K562 (cell line): Measurements from ENCODE around the gene GGT5. TPM values are rescaled to one million over a fixed set of nuclear protein-coding genes. Genes with fewer than 3 reads are reported as not detected.

Source experiments
- CCNT2 ChIP-seq: IDR thresholded peaks from 2 replicates; pipeline ENCODE4 v1.6.1; 2011; ENCODE audit warnings: borderline replicate concordance, low read depth, mild to moderate bottlenecking, moderate library complexity, mixed read lengths, low read length; ENCODE audit not compliant: insufficient read length; ENCODE audit errors: extremely low read depth
- EP300 ChIP-seq: IDR thresholded peaks from 2 replicates; pipeline ENCODE4 v1.6.1; 2012; ENCODE audit warnings: low read length, improper control_type of control experiment
- MEIS2 ChIP-seq: fragments of 450-650 bp; IDR thresholded peaks from 2 replicates; pipeline ENCODE4 v1.6.1; 2014; ENCODE audit warnings: mild to moderate bottlenecking; ENCODE audit not compliant: partially characterized antibody
- NBN ChIP-seq: fragments of 450-650 bp; IDR thresholded peaks from 2 replicates; pipeline ENCODE4 v1.6.1; 2016; ENCODE audit warnings: low read depth, mild to moderate bottlenecking
- NFIC ChIP-seq: fragments of 450-650 bp; IDR thresholded peaks from 2 replicates; pipeline ENCODE4 v1.6.1; 2017; ENCODE audit warnings: mild to moderate bottlenecking, inconsistent platforms
- POLR2G ChIP-seq: fragments of 200-400 bp; formaldehyde crosslinking; IDR thresholded peaks from 2 replicates; pipeline ENCODE4 v1.6.1; 2017; ENCODE audit warnings: low read depth, mild to moderate bottlenecking, antibody characterized with exemption, low read length, moderate library complexity
- PPARD ChIP-seq: fragments of 250-450 bp; sonication (Bioruptor Pico); IDR thresholded peaks from 2 replicates; pipeline ENCODE4 v1.8.0; 2022; ENCODE audit warnings: inconsistent platforms, mild to moderate bottlenecking, moderate library complexity
- PTTG1 ChIP-seq: fragments of 450-650 bp; IDR thresholded peaks from 2 replicates; pipeline ENCODE4 v1.6.1; 2016; ENCODE audit warnings: low read depth, mild to moderate bottlenecking, missing genetic modification characterization, missing compliant biosample characterization
- RCOR1 ChIP-seq, 2 experiments: IDR thresholded peaks; 2 replicates each; pipeline ENCODE4 v1.6.1; 2012; ENCODE audit warnings: low read depth in 2 of 2, low read length in 2 of 2, borderline replicate concordance in 1 of 2, improper control_type of control experiment in 1 of 2
- STAT5A ChIP-seq: IDR thresholded peaks from 2 replicates; pipeline ENCODE4 v1.6.1; 2012; ENCODE audit warnings: low read length, inconsistent platforms, borderline replicate concordance
- polyA plus RNA-seq, 8 experiments: library from polyadenylated mRNA; depleted of rRNA in 4 of 8; stranded (reverse) in 5 of 8; unstranded in 3 of 8; fragments of >200 nt; fragmentation: Nextera tagmentation in 2 of 8; fragmentation: Illumina TruSeq in 1 of 8; extraction: Ambion mirVana in 2 of 8; extraction: Trizol in 1 of 8; gene quantifications; 2 replicates each; pipeline versions ENCODE4 v1.2.1 to v1.2.3, GENCODE V29; 2011 to 2014; ENCODE audit warnings: inconsistent platforms in 1 of 8, missing spikeins in 1 of 8
- total RNA-seq, 7 experiments: library from RNA; depleted of rRNA in 6 of 7; stranded (reverse); fragments of >200 nt in 6 of 7; fragmentation: Illumina TruSeq in 2 of 7; extraction: Trizol in 2 of 7; gene quantifications; 2 replicates each; pipeline versions ENCODE4 v1.2.1 to v1.2.3, GENCODE V29; 2011 to 2021; ENCODE audit warnings: low replicate concordance in 1 of 7
- TF ChIP-seq, protein P1 (sequence below): fragments of 450-650 bp; IDR thresholded peaks from 2 replicates; pipeline ENCODE4 v1.6.1; 2016
- TF ChIP-seq, protein P2 (sequence below): IDR thresholded peaks from 2 replicates; pipeline ENCODE4 v1.6.1; 2011; ENCODE audit warnings: borderline replicate concordance, low read depth, mild to moderate bottlenecking, moderate library complexity, low read length; ENCODE audit not compliant: insufficient read depth, poor library complexity, severe bottlenecking

The GGT5 gene
- total and polyA plus RNA-seq, 9 of the 15 experiments (the other 6 are each of a cell fraction or from before 2014, with no cell fraction given), result 0.07 to 0.69 (median 0.18) TPM; not detected in 4

GRCh38 chr22:24175160-24175808 lies 69.6 kb downstream of the GGT5 start (continued):
- TF ChIP-seq CCNT2, result no peak
- peak; percentile 26 for TF ChIP-seq MEIS2
- TF ChIP-seq PTTG1 (tag), result no peak
- TF ChIP-seq POLR2G, result peak; percentile 44; the same call in 1 of the 2 replicates
- 0 out of 4 replicates have a peak, but pooled peaks of 1 of the 2 experiments have one; percentile 52 for TF ChIP-seq RCOR1 (IDR thresholded peaks at IDR 0.05; ENCODE audit: borderline replicate concordance in 1 of 2, low read depth in 2 of 2, low read length in 2 of 2)
- TF ChIP-seq EP300, result no peak
- TF ChIP-seq, protein P1, sequence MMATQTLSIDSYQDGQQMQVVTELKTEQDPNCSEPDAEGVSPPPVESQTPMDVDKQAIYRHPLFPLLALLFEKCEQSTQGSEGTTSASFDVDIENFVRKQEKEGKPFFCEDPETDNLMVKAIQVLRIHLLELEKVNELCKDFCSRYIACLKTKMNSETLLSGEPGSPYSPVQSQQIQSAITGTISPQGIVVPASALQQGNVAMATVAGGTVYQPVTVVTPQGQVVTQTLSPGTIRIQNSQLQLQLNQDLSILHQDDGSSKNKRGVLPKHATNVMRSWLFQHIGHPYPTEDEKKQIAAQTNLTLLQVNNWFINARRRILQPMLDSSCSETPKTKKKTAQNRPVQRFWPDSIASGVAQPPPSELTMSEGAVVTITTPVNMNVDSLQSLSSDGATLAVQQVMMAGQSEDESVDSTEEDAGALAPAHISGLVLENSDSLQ, result peak; percentile 85
- no peak for TF ChIP-seq STAT5A
- no peak for TF ChIP-seq PPARD (CRISPR knock-in tag)
- TF ChIP-seq NBN, result no peak
- 0 out of 2 replicates have a peak, but pooled peaks have one; percentile 18 for TF ChIP-seq NFIC
- TF ChIP-seq, protein P2, sequence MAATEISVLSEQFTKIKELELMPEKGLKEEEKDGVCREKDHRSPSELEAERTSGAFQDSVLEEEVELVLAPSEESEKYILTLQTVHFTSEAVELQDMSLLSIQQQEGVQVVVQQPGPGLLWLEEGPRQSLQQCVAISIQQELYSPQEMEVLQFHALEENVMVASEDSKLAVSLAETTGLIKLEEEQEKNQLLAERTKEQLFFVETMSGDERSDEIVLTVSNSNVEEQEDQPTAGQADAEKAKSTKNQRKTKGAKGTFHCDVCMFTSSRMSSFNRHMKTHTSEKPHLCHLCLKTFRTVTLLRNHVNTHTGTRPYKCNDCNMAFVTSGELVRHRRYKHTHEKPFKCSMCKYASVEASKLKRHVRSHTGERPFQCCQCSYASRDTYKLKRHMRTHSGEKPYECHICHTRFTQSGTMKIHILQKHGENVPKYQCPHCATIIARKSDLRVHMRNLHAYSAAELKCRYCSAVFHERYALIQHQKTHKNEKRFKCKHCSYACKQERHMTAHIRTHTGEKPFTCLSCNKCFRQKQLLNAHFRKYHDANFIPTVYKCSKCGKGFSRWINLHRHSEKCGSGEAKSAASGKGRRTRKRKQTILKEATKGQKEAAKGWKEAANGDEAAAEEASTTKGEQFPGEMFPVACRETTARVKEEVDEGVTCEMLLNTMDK, result peak; percentile 48
- TF ChIP-seq, all 486 proteins: peak for 16
